ENCODE data around the gene SPAG16.

The SPAG16 gene

DNA sequence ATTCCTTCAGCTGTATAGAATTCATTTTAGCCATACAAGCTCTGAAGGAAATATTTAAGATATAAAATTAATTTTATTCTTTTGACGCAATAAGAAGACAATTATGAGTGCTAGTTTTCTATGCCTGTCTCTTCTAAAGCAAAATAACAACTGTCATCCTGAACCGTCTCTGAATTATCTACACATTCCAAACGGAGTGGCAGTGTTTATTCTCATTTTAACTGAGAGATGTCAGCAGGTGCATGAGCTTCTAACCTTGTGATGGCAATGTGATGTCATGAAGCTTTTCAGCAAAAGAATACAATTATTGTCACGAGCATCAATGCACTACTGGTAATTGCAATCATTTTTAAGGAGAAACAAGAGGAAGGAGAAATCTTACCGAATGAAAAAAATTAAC lies 274.8 kb downstream of the SPAG16 start:
- no peak overlapping the region for H2AFZ ChIP-seq (ENCODE audit: low read depth, low read length)
- no peaks in the 10 kb centered on the region for H3K4me1 ChIP-seq (ENCODE audit: low read length)
- no peaks in the 10 kb centered on the region for H4K20me1 ChIP-seq (ENCODE audit: insufficient read depth, low read length)
- no peak for TF ChIP-seq EZH2phosphoT487 (IDR thresholded peaks at IDR 0.05; ENCODE audit: low read depth)
- TF ChIP-seq, protein P1, sequence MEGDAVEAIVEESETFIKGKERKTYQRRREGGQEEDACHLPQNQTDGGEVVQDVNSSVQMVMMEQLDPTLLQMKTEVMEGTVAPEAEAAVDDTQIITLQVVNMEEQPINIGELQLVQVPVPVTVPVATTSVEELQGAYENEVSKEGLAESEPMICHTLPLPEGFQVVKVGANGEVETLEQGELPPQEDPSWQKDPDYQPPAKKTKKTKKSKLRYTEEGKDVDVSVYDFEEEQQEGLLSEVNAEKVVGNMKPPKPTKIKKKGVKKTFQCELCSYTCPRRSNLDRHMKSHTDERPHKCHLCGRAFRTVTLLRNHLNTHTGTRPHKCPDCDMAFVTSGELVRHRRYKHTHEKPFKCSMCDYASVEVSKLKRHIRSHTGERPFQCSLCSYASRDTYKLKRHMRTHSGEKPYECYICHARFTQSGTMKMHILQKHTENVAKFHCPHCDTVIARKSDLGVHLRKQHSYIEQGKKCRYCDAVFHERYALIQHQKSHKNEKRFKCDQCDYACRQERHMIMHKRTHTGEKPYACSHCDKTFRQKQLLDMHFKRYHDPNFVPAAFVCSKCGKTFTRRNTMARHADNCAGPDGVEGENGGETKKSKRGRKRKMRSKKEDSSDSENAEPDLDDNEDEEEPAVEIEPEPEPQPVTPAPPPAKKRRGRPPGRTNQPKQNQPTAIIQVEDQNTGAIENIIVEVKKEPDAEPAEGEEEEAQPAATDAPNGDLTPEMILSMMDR (IDR thresholded peaks at IDR 0.05; ENCODE audit: low read depth, low read length): no peak
- H3K9me3 ChIP-seq (ENCODE audit: insufficient read depth, low read length): no peaks in the 10 kb centered on the region
- no peak overlapping the region for H3K4me2 ChIP-seq (ENCODE audit: low read length)
- no peak overlapping the region for H3K27ac ChIP-seq (ENCODE audit: low read length)
- H3K9ac ChIP-seq (ENCODE audit: low read length): no peak overlapping the region
- no peaks in the 10 kb centered on the region for H3K36me3 ChIP-seq (replicated peaks; ENCODE audit: low read depth, low read length)
- H3K4me3 ChIP-seq (ENCODE audit: low read length): no peak overlapping the region
- no peaks in the 10 kb centered on the region for H3K79me2 ChIP-seq (ENCODE audit: low read length)
- no peaks in the 10 kb centered on the region for H3K27me3 ChIP-seq (ENCODE audit: low read depth, low read length)

DNA sequence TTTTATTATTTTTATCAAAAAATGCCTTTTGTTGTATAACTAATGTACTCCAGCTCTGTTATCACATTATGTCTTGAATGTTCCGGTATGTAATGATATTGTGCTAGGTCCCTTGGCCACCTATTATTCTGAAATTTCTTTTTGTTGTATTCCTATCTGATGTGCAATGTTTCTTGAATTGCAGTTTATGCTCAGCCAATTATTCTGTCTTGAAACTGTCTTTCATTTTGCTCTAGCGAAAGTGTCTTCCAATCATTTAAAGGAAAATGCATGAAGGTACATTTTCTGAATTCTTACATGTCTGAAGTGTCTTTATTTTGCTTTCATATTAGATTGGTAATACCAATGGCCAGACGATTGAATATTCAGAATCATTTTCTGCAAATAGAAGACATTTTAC lies 277.5 kb downstream of the SPAG16 start:
- no peak overlapping the region for H3K9ac ChIP-seq (ENCODE audit: low read length)
- H3K4me3 ChIP-seq (ENCODE audit: low read length): no peak overlapping the region
- no peaks in the 10 kb centered on the region for H3K79me2 ChIP-seq (ENCODE audit: low read length)
- no peaks in the 10 kb centered on the region for H3K36me3 ChIP-seq (replicated peaks; ENCODE audit: low read depth, low read length)
- no peak overlapping the region for H3K27ac ChIP-seq (ENCODE audit: low read length)
- TF ChIP-seq, protein P1 (IDR thresholded peaks at IDR 0.05; ENCODE audit: low read depth, low read length): no peak
- TF ChIP-seq EZH2phosphoT487 (IDR thresholded peaks at IDR 0.05; ENCODE audit: low read depth): no peak
- H3K27me3 ChIP-seq (ENCODE audit: low read depth, low read length): no peaks in the 10 kb centered on the region
- no peak overlapping the region for H3K4me2 ChIP-seq (ENCODE audit: low read length)
- no peaks in the 10 kb centered on the region for H4K20me1 ChIP-seq (ENCODE audit: insufficient read depth, low read length)
- no peak overlapping the region for H2AFZ ChIP-seq (ENCODE audit: low read depth, low read length)
- no peaks in the 10 kb centered on the region for H3K4me1 ChIP-seq (ENCODE audit: low read length)
- no peaks in the 10 kb centered on the region for H3K9me3 ChIP-seq (ENCODE audit: insufficient read depth, low read length)

DNA sequence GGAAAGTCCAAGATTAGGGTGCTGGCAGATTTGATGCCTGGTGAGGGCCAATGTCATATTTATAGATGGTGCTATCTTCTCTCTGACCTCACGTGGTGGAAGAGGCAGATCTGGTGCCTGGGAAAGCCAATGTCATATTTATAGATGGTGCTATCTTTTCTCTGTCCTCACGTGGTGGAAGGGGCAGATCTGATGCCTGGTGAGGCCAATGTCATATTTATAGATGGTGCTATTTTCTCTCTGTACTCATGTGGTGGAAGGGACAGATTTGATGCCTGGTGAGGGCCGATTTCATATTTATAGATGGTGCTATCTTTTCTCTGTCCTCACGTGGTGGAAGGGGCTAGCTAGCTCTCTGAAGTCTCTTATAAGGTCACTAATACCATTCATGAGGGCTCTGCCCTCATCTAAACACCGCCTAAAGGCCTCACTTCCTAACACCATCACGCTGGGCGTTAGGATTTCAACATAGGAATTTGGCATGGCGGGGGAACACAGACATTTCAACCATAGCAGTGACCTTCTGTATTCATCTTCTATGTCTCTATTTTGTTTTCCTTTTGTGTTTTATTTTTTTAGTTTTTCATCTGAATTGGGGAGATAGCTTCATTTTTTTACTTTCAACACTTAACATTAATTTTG lies 278.4 kb downstream of the SPAG16 start:
- TF ChIP-seq, protein P1 (IDR thresholded peaks at IDR 0.05; ENCODE audit: low read depth, low read length): no peak
- no peaks in the 10 kb centered on the region for H4K20me1 ChIP-seq (ENCODE audit: insufficient read depth, low read length)

DNA sequence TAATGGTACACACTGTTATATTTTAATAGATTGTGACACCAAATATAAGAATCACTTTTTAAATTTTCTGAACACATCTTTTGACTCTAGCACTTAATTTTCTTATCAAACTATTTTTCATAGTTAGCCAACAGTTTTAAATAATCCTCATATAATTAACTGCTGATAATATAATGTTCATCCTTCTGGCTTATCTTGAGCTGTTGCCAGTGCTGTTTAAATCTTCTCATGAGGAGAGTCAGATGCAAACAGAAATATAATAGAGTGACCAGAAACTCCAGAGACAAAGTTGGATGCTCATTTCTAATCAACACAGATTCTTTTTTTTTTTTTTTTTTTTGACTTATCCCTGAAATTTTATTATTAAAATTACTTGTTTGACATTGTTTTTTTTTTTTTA lies 282.6 kb downstream of the SPAG16 start:
- Histone ChIP-seq H3K4me1 (ENCODE audit: low read length) (no peaks in the 10 kb centered on the region), H3K36me3 (replicated peaks; ENCODE audit: low read depth, low read length) (no peaks in the 10 kb centered on the region), H3K4me2 (ENCODE audit: low read length) (no peak overlapping the region), H3K9me3 (ENCODE audit: insufficient read depth, low read length) (no peaks in the 10 kb centered on the region), H3K9ac (ENCODE audit: low read length) (no peak overlapping the region), H3K27ac (ENCODE audit: low read length) (no peak overlapping the region), H3K27me3 (ENCODE audit: low read depth, low read length) (no peaks in the 10 kb centered on the region), H4K20me1 (ENCODE audit: insufficient read depth, low read length) (no peaks in the 10 kb centered on the region), H3K4me3 (ENCODE audit: low read length) (no peak overlapping the region), H2AFZ (ENCODE audit: low read depth, low read length) (no peak overlapping the region), H3K79me2 (ENCODE audit: low read length) (no peaks in the 10 kb centered on the region)
- TF ChIP-seq, protein P1 (IDR thresholded peaks at IDR 0.05; ENCODE audit: low read depth, low read length): no peak

More for the DNA sequence above, 278.4 kb downstream of the SPAG16 start:
- no peak overlapping the region for H3K4me2 ChIP-seq (ENCODE audit: low read length)
- no peaks in the 10 kb centered on the region for H3K79me2 ChIP-seq (ENCODE audit: low read length)
- no peak overlapping the region for H3K27ac ChIP-seq (ENCODE audit: low read length)
- no peaks in the 10 kb centered on the region for H3K36me3 ChIP-seq (replicated peaks; ENCODE audit: low read depth, low read length)
- no peak overlapping the region for H2AFZ ChIP-seq (ENCODE audit: low read depth, low read length)
- no peaks in the 10 kb centered on the region for H3K9me3 ChIP-seq (ENCODE audit: insufficient read depth, low read length)
- H3K9ac ChIP-seq (ENCODE audit: low read length): no peak overlapping the region
- no peaks in the 10 kb centered on the region for H3K27me3 ChIP-seq (ENCODE audit: low read depth, low read length)
- no peaks in the 10 kb centered on the region for H3K4me1 ChIP-seq (ENCODE audit: low read length)
- H3K4me3 ChIP-seq (ENCODE audit: low read length): no peak overlapping the region
